HepG2 (cell line): ENCODE measurements around the gene ABCC1. TPM values are rescaled to one million over a fixed set of nuclear protein-coding genes. Genes with fewer than 3 reads are reported as not detected.

ENCODE experiments used
- ATAC-seq: fragments of 200-7000 bp; cut with Tn5 transposase; 3 replicates; pipeline ENCODE4 v1.9.1; 2020; ENCODE audit warnings: mild to moderate bottlenecking, moderate library complexity
- BruUV-seq: library from RNA; stranded (reverse); fragments of 400-500 nt; replicated peaks from 2 replicates; lab custom pipeline; 2021; lab: Mats Ljungman, UMichigan
- CTCF ChIA-PET: fragments of 300-600 bp; formaldehyde crosslinking; extraction: SDS; loops from one replicate; lab custom pipeline; 2021; ENCODE audit warnings: low total read pairs, inconsistent platforms, low intra/inter-chr PET ratio; lab: Yijun Ruan, JAX
- POLR2A ChIA-PET: fragments of 350-600 bp; sonication (Branson Sonifier 250); formaldehyde crosslinking; loops from one replicate; lab custom pipeline; 2020; ENCODE audit warnings: antibody characterized with exemption, inconsistent platforms; lab: Yijun Ruan, JAX
- DNase-seq: peaks from one replicate; pipeline ENCODE4 v3.0.0-alpha.2; 2015; ENCODE audit warnings: low spot score
- FAIRE-seq: peaks from 3 replicates; lab custom pipeline; 2011; peaks lifted over from hg19 to GRCh38; lab: Jason Lieb, UNC
- H2AFZ ChIP-seq: one replicate; pipeline ENCODE4 v1.6.1; 2011; ENCODE audit warnings: low read length, inconsistent platforms
- H3K27ac ChIP-seq: fragments of 300-600 bp; 3 replicates; pipeline ENCODE4 v1.8.0; 2011; ENCODE audit warnings: mixed run types, mild to moderate bottlenecking, mixed read lengths, low read length, inconsistent platforms; ENCODE audit not compliant: insufficient read depth; ENCODE audit errors: extremely low read length
- H3K27me3 ChIP-seq, 2 experiments: fragments of 200-600 bp in 1 of 2; 2 replicates in 1 of 2; 3 replicates in 1 of 2; pipeline versions ENCODE4 v1.6.0 to v1.8.0; 2011; ENCODE audit warnings: low read length in 2 of 2, mild to moderate bottlenecking in 2 of 2, moderate library complexity in 2 of 2, inconsistent platforms in 1 of 2; ENCODE audit not compliant: insufficient read depth in 2 of 2, control insufficient read depth in 1 of 2
- H3K36me3 ChIP-seq, 2 experiments: fragments of 200-600 bp in 1 of 2; replicated peaks in 1 of 2; 2 replicates in 1 of 2; 3 replicates in 1 of 2; pipeline versions ENCODE4 v1.5.1 to v1.8.0; 2011; ENCODE audit warnings: low read length in 2 of 2, inconsistent platforms in 1 of 2; ENCODE audit not compliant: insufficient read depth in 2 of 2, control insufficient read depth in 1 of 2
- H3K4me1 ChIP-seq: 2 replicates; pipeline ENCODE4 v1.5.1; 2012; ENCODE audit warnings: low read length, inconsistent platforms; ENCODE audit not compliant: insufficient read depth
- H3K4me2 ChIP-seq: 2 replicates; pipeline ENCODE4 v1.6.0; 2011; ENCODE audit warnings: low read depth, low read length, inconsistent platforms
- H3K4me3 ChIP-seq, 3 experiments: fragments of 200-600 bp in 1 of 3; sonication (generic), shearing (Covaris generic) in 1 of 3; replicated peaks in 1 of 3; 2 replicates each; pipeline ENCODE4 v1.5.1; 2011 to 2016; ENCODE audit warnings: low read length in 3 of 3, inconsistent platforms in 2 of 3, low read depth in 2 of 3, mild to moderate bottlenecking in 2 of 3, control low read depth in 1 of 3, mixed read lengths in 1 of 3; ENCODE audit not compliant: insufficient read depth in 1 of 3
- H3K79me2 ChIP-seq: one replicate; pipeline ENCODE4 v1.6.1; 2011; ENCODE audit warnings: low read length, inconsistent platforms; ENCODE audit not compliant: insufficient read depth
- H3K9ac ChIP-seq: 2 replicates; pipeline ENCODE4 v1.6.0; 2011; ENCODE audit warnings: mild to moderate bottlenecking, low read depth, low read length, inconsistent platforms; ENCODE audit not compliant: insufficient read depth
- H3K9me3 ChIP-seq: 2 replicates; pipeline ENCODE4 v1.5.1; 2012; ENCODE audit warnings: mild to moderate bottlenecking, low read length
- H4K20me1 ChIP-seq: 2 replicates; pipeline ENCODE4 v1.6.0; 2011; ENCODE audit warnings: inconsistent platforms, mild to moderate bottlenecking, low read length, moderate library complexity; ENCODE audit not compliant: insufficient read depth
- AGO2 ChIP-seq: fragments of 200-400 bp; formaldehyde crosslinking; optimal IDR thresholded peaks from 2 replicates; pipeline ENCODE3; 2017; ENCODE audit warnings: mild to moderate bottlenecking, low read depth, low read length, moderate library complexity
- ATF5 ChIP-seq: sonication (generic); formaldehyde crosslinking; IDR thresholded peaks from 2 replicates; pipeline ENCODE4 v1.4.0; 2020; ENCODE audit warnings: mild to moderate bottlenecking, low read depth, missing genetic modification reagents
- CEBPB ChIP-seq: IDR thresholded peaks from 2 replicates; pipeline ENCODE4 v1.6.1; 2011; ENCODE audit warnings: low read depth, low read length, improper control_type of control experiment, borderline replicate concordance
- CREB1 ChIP-seq, 2 experiments: fragments of 450-650 bp in 1 of 2; IDR thresholded peaks; 2 replicates each; pipeline ENCODE4 v1.6.1; 2016 to 2017; ENCODE audit warnings: control low read depth in 1 of 2, mild to moderate bottlenecking in 1 of 2, missing compliant biosample characterization in 1 of 2, missing genetic modification characterization in 1 of 2
- HDAC1 ChIP-seq: sonication (generic); formaldehyde crosslinking; IDR thresholded peaks from 2 replicates; pipeline ENCODE4 v1.5.1; 2020; ENCODE audit warnings: mild to moderate bottlenecking, missing genetic modification reagents
- HNF1A ChIP-seq, 2 experiments: sonication (generic) in 1 of 2; formaldehyde crosslinking in 1 of 2; IDR thresholded peaks; 2 replicates each; pipeline versions ENCODE4 v1.4.0 to v1.6.1; 2016 to 2020; ENCODE audit warnings: borderline replicate concordance in 1 of 2, low read depth in 1 of 2, mild to moderate bottlenecking in 1 of 2, missing genetic modification reagents in 1 of 2
- MAZ ChIP-seq, 2 experiments: sonication (generic) in 1 of 2; formaldehyde crosslinking in 1 of 2; IDR thresholded peaks; 2 replicates each; pipeline versions ENCODE4 v1.5.0 to v1.6.1; 2012 to 2020; ENCODE audit warnings: low read depth in 2 of 2, mild to moderate bottlenecking in 2 of 2, borderline replicate concordance in 1 of 2, improper control_type of control experiment in 1 of 2, low read length in 1 of 2, missing genetic modification reagents in 1 of 2, moderate library complexity in 1 of 2
- RBM22 ChIP-seq: fragments of 200-400 bp; formaldehyde crosslinking; optimal IDR thresholded peaks from 2 replicates; pipeline ENCODE3; 2017; ENCODE audit warnings: mild to moderate bottlenecking, low read length, moderate library complexity
- ZC3H4 ChIP-seq: sonication (generic); formaldehyde crosslinking; IDR thresholded peaks from 2 replicates; pipeline ENCODE4 v1.4.0; 2020; ENCODE audit warnings: missing genetic modification reagents, borderline replicate concordance
- ZMYM3 ChIP-seq: sonication (generic); formaldehyde crosslinking; IDR thresholded peaks from 2 replicates; pipeline ENCODE4 v1.5.1; 2020; ENCODE audit warnings: mild to moderate bottlenecking, missing genetic modification reagents
- ZNF451 ChIP-seq: sonication (generic); formaldehyde crosslinking; IDR thresholded peaks from 2 replicates; pipeline ENCODE4 v1.5.0; 2020; ENCODE audit warnings: mild to moderate bottlenecking, missing genetic modification reagents
- ZNF841 ChIP-seq: sonication (generic); formaldehyde crosslinking; IDR thresholded peaks from 2 replicates; pipeline ENCODE4 v1.8.1; 2023; ENCODE audit warnings: missing genetic modification reagents, borderline replicate concordance
- WGBS: methylation state at CpG from one replicate; pipeline ENCODE4 v1.1.6; 2017; ENCODE audit warnings: low lambda C conversion rate; 5-methylcytosine and 5-hydroxymethylcytosine counted together
- in situ Hi-C: cut with HindIII; loops from 2 replicates; pipeline ENCODE4 v1.10.0; 2017; ENCODE audit warnings: low pct_unique_long_range_greater_than_20kb; ENCODE audit not compliant: extremely low pct_ligation_motif_present
- intact Hi-C: fragments of 100-400 bp; cut with micrococcal nuclease; formaldehyde crosslinking; loops from one replicate; pipeline ENCODE4 v1.10.0; 2022; ENCODE audit not compliant: unreplicated experiment
- polyA plus RNA-seq, 8 experiments: library from polyadenylated mRNA; depleted of rRNA in 3 of 8; stranded (reverse) in 7 of 8; unstranded in 1 of 8; fragments of >200 nt; fragmentation: Illumina TruSeq in 4 of 8; extraction: Trizol in 4 of 8; gene quantifications; 2 replicates each; pipeline versions ENCODE4 v1.2.1 to v1.2.3, GENCODE V29; 2011 to 2016; ENCODE audit warnings: low read depth in 4 of 8, missing spikeins in 1 of 8, mixed read lengths in 1 of 8; ENCODE audit not compliant: insufficient read depth in 1 of 8
- total RNA-seq, 5 experiments: library from RNA; depleted of rRNA; stranded (reverse); fragments of >200 nt; fragmentation: Illumina TruSeq; extraction: Trizol; gene quantifications; 2 replicates each; pipeline ENCODE4 v1.2.3, GENCODE V29; 2016; ENCODE audit warnings: low read depth in 1 of 5

Gene ABCC1
- total and polyA plus RNA-seq, 2 of the 13 experiments (the other 11 are each of a cell fraction or from before 2014, with no cell fraction given), result 13.0 to 30.6 TPM

- FAIRE-seq (no peak), DNase-seq (no peak), ATAC-seq (peak; percentile 29)
- no TSS peak for BruUV-seq
- Histone ChIP-seq H3K27me3 (no peaks in the 10 kb centered on the region), H3K4me1 (no peaks in the 10 kb centered on the region), H3K9ac (no peak overlapping the region), H3K4me2 (no peak overlapping the region), H4K20me1 (no peaks in the 10 kb centered on the region), H3K27ac (no peak overlapping the region), H3K4me3 (no peak overlapping the region), H3K9me3 (no peaks in the 10 kb centered on the region), H3K79me2 (no peaks in the 10 kb centered on the region), H2AFZ (no peak overlapping the region), H3K36me3 (peaks cover 44 to 69% of the 10 kb centered on the region in 2 experiments)
- in situ Hi-C loops (no loop called here), intact Hi-C loops (no loop called here)
- ChIA-PET POLR2A (no interaction called here), CTCF (no interaction called here)
- TF ChIP-seq RBM22 (peak; percentile 45), CEBPB (no peak)
- 88% methylated on average over 8 of the region's 8 CpGs for WGBS
Observed at GRCh38 chr16:16109453-16110110, 160.2 kb downstream of the ABCC1 start.

GRCh38 chr16:16110111-16110490, 160.7 kb downstream of the ABCC1 start:
- H2AFZ ChIP-seq, result no peak overlapping the region
- ChIA-PET CTCF (no interaction called here), POLR2A (no interaction called here)
- peaks cover 47 to 74% of the 10 kb centered on the region in 2 experiments for H3K36me3 ChIP-seq
- no peaks in the 10 kb centered on the region for H3K4me1 ChIP-seq
- no peak for FAIRE-seq
- intact Hi-C loops (no loop called here), in situ Hi-C loops (no loop called here)
- H3K4me2 ChIP-seq, result no peak overlapping the region
- 98% methylated on average over 9 of the region's 9 CpGs for WGBS
- no peak for ATAC-seq
- H3K9ac ChIP-seq, result no peak overlapping the region
- H3K9me3 ChIP-seq, result no peaks in the 10 kb centered on the region
- no TSS peak for BruUV-seq
- no peaks in the 10 kb centered on the region for H3K27me3 ChIP-seq
- no peaks in the 10 kb centered on the region for H3K79me2 ChIP-seq
- H3K27ac ChIP-seq, result no peak overlapping the region
- no peak for DNase-seq
- no peaks in the 10 kb centered on the region for H4K20me1 ChIP-seq
- no peak overlapping the region for H3K4me3 ChIP-seq
- TF ChIP-seq AGO2 (no peak), ZMYM3 (no peak), MAZ (IDR thresholded peaks at IDR 0.05; ENCODE audit: borderline replicate concordance, low read depth, low read length) (no peak), MAZ (CRISPR knock-in tag; IDR thresholded peaks at IDR 0.05; ENCODE audit: low read depth) (no peak), ZC3H4 (CRISPR knock-in tag) (no peak), HNF1A (IDR thresholded peaks at IDR 0.05; ENCODE audit: low read depth) (no peak), HNF1A (CRISPR knock-in tag; IDR thresholded peaks at IDR 0.05; ENCODE audit: borderline replicate concordance) (no peak), ZNF451 (no peak), HDAC1 (CRISPR knock-in tag) (no peak), ZNF841 (CRISPR knock-in tag) (no peak), CREB1 (IDR thresholded peaks at IDR 0.05) (no peak), CREB1 (CRISPR knock-in tag; IDR thresholded peaks at IDR 0.05) (no peak), ATF5 (CRISPR knock-in tag) (no peak)
